Subcutaneous adipose tissue (tissue), 4 donors: ENCODE data around the gene SEMA4D. TPM values are rescaled to one million over a fixed set of nuclear protein-coding genes. Genes with fewer than 3 reads are reported as not detected.

Experiments used
- total RNA-seq, 4 donors: library from RNA; depleted of rRNA; stranded (reverse); fragments of >200 nt; gene quantifications; one replicate each; pipeline ENCODE4 v1.1.0, GENCODE V29; 2016
- TF ChIP-seq, protein P1 (sequence below): fragments of 450-650 bp; IDR thresholded peaks from one replicate; pipeline ENCODE4 v1.5.1; 2016; ENCODE audit warnings: low read depth, mild to moderate bottlenecking, control low read depth, antibody characterized with exemption, moderate library complexity

SEMA4D gene
- total RNA-seq, 4 donors from 2014 or later: 6.0 to 18.3 (median 10.9) TPM

DNA sequence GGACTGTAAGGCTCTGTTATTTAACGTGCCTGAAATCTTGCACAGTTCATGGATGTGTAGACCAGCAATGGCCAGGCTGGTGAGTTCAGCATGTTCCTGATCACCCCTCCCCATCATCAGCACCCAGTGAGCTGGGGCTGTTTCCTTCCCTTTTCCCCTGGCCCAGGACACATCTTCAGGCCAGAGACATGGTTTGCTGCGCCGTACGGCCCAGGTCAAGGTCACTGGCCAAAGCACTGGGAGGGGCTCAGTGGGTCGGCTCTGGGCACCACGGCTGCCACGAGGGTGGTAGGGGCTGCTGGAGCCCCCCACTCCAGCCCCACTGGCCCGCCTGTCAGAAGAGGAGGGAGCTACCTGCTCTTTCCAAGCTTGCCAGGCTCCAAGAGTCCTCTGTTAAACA lies 55.9 kb downstream of the SEMA4D start:
- TF ChIP-seq, protein P1, sequence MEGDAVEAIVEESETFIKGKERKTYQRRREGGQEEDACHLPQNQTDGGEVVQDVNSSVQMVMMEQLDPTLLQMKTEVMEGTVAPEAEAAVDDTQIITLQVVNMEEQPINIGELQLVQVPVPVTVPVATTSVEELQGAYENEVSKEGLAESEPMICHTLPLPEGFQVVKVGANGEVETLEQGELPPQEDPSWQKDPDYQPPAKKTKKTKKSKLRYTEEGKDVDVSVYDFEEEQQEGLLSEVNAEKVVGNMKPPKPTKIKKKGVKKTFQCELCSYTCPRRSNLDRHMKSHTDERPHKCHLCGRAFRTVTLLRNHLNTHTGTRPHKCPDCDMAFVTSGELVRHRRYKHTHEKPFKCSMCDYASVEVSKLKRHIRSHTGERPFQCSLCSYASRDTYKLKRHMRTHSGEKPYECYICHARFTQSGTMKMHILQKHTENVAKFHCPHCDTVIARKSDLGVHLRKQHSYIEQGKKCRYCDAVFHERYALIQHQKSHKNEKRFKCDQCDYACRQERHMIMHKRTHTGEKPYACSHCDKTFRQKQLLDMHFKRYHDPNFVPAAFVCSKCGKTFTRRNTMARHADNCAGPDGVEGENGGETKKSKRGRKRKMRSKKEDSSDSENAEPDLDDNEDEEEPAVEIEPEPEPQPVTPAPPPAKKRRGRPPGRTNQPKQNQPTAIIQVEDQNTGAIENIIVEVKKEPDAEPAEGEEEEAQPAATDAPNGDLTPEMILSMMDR: no peak

DNA sequence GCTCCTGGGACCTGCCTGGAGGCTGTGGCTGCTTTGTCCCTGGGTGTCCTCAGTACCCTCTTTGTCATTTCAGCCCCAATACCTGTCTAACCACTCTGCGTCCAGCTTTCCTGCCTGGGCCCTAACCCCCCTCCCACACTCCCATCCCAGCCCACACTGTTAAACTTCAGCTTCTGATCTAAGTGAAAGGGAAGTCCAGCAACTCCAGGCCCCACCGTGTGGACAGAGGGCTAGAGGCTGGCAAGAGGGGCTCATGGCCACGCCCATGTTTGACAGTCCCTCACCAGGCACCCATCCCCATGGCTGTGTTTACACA lies 56.3 kb downstream of the SEMA4D start:
- TF ChIP-seq, protein P1: no peak

DNA sequence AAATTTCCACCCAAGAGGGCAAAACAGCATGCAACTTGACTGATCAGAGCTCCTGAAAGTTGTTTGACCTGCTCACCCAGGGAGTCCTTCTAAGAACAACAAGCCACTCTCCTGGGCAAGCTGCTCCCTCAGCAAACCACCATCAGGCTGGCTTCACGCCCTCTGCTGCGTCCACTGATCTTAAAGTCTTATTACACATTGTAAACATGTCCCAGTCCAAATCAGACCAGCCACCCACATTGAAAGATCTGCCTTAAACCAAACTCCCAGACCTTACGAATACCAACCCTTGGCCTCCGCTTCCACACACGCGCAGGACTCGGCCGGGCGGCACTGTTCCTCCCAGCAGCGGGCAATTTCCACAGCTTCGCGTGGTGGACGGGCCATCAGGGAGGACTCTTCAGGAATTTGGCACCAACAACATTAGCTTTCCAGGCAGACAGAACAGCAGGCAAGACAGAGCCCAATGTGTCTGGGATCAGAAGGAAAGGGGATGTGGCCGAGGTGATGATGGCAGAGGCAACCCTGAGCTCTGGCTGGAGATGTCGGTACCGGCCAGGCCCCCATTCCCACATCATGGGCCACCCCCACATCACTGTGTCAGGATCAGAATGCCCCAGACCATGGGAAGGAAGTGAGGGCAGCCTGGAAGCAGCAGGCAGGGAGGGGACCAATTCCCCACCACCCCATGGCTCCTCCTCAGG lies 56.8 kb downstream of the SEMA4D start:
- TF ChIP-seq, protein P1: no peak

DNA sequence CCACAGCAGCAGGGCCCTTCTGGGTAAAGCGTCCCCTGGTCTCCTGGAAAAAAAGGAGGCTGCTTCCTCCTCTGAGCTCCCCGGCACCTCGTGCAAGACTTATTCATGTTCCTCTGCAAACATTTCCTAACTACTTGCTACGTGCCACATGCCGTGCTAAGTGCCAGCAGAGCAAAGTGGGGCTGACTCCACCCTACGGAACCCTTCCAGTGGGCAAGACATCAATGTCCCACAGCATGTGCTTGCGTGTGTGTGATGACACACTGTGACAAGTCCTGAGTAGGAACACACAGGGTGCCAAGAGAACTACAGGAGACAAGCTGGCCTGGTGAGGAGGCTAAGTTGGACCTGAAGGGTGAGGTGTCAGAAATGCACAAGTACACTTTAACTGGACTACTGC lies 57.4 kb downstream of the SEMA4D start:
- TF ChIP-seq, protein P1: no peak

DNA sequence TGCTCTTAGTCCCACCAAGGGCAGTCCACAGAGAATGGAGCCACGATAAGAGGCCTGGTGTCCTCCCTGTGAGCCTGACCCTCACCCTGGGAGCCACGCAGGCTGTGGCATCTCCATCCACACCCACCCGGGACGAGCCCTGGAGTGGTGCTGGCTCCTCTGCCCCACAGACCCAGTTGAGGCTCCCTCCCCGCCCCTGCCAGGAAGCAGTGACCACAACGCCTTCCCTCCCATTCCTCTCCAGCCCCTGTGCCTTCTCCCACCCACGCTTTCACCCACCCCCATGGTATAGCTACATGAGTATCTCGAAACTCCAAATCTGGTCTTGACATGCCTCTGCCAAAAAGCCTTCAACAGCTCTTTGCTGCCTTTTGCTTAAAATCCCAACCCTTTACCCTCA lies 57.9 kb downstream of the SEMA4D start:
- TF ChIP-seq, protein P1: no peak

DNA sequence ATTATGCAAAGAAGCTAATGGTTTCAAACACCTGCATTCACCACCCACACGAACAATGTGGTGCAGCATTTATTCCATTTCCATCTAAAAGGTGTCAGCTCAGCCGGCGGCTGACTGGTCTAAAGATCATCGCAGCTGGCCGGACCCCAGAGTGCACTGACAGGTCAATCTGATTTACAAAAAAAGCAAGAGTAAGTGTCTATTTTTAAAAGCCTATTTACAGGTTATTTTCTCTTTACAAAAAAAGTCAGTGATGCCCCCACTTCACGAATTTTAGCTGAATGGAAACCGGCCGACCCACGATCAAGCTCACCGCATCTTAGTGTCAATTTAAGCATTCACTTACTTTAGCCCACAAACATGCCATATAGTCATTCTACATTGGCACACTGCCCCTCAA lies 58.3 kb downstream of the SEMA4D start:
- TF ChIP-seq, protein P1: no peak

DNA sequence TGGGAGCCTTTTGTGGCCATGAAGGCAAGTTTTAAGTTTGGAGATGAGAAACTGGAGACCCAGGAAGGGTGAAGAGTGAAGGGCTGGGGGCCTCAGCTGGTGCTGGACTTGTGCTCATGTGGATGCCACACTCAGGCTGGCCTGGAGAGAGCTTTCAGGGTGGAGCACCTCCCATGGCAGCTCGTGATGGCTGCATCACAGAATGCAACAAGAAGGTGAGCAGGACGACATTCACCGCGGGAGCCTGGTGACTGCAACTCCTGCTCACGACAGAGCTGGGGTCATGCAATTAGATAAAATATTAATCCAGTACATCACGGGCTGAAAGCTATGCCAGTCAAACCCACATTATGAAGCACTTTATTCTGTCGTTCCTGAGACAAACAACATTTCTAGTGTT lies 59.7 kb downstream of the SEMA4D start:
- TF ChIP-seq, protein P1: no peak
